NT2/D1 (cell line): Measurements from ENCODE around the gene CFAP20DC.

ENCODE experiments used
- SUZ12 ChIP-seq: IDR thresholded peaks from 2 replicates; pipeline ENCODE4 v1.6.1; 2011; ENCODE audit not compliant: insufficient read length, insufficient read depth; ENCODE audit errors: extremely low read depth
- YY1 ChIP-seq: IDR thresholded peaks from 2 replicates; pipeline ENCODE4 v1.6.1; 2011; ENCODE audit not compliant: insufficient read length, insufficient read depth
- ZNF274 ChIP-seq: IDR thresholded peaks from 2 replicates; pipeline ENCODE4 v1.6.1; 2011; ENCODE audit warnings: mild to moderate bottlenecking, low read depth, low read length

DNA sequence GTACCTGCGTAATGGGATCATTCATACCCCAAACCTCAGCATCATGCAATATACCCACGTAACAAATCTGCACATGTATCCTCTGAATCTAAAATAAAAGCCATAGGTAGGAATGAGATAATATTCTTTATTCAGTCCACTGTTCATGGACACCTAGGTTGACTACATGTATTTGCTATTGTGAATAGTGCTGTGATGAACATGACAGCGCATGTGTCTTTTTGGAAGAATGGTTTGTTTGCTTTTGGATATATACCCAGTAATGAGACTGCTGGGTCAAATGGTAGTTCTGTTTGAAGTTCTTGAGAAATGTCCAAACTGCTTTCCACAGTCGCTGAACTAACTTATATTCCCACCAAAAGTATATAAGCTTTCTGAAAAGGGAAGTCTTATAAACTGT is 265.4 kb downstream of the CFAP20DC start:
- no peak for TF ChIP-seq SUZ12
- TF ChIP-seq ZNF274 = no peak
- TF ChIP-seq YY1 = no peak
